SK-N-SH (cell line): Measurements from ENCODE around the gene FBXW11. TPM values are rescaled to one million over a fixed set of nuclear protein-coding genes. Genes with fewer than 3 reads are reported as not detected.

Experiments
- CTCF ChIA-PET: fragments of 300-600, 350-600 bp; formaldehyde crosslinking; extraction: SDS; loops from one replicate; lab custom pipeline; 2021; lab: Yijun Ruan, JAX
- POLR2A ChIA-PET: fragments of 350-600 bp; sonication (Branson Sonifier 250); formaldehyde crosslinking; extraction: SDS; loops from one replicate; lab custom pipeline; 2020; ENCODE audit warnings: antibody characterized with exemption, inconsistent platforms; lab: Yijun Ruan, JAX
- DNase-seq: peaks from one replicate; pipeline ENCODE4 v3.0.0; 2012
- H2AFZ ChIP-seq: fragments of 200-600 bp; sonication (generic); 2 replicates; pipeline ENCODE4 v1.8.1; 2016; ENCODE audit warnings: antibody characterized with exemption, mild to moderate bottlenecking, low read depth
- H3F3A ChIP-seq: fragments of 200-600 bp; sonication (generic); replicated peaks from 2 replicates; pipeline ENCODE3; 2016; ENCODE audit warnings: antibody characterized with exemption, mild to moderate bottlenecking; ENCODE audit not compliant: insufficient read depth
- H3K27ac ChIP-seq, 2 experiments: fragments of 200-500 bp in 1 of 2; fragments of 200-600 bp in 1 of 2; sonication (Bioruptor generic) in 1 of 2; sonication (generic), shearing (Covaris generic) in 1 of 2; 2 replicates each; pipeline versions ENCODE4 v1.5.1 to v1.6.1; 2014 to 2016; ENCODE audit warnings: low read depth in 2 of 2, inconsistent platforms in 1 of 2, low read length in 1 of 2, mild to moderate bottlenecking in 1 of 2, mixed read lengths in 1 of 2
- H3K27me3 ChIP-seq: fragments of 200-600 bp; sonication (generic), shearing (Covaris generic); 2 replicates; pipeline ENCODE4 v1.6.1; 2016; ENCODE audit warnings: mixed run types; ENCODE audit not compliant: insufficient read depth
- H3K36me3 ChIP-seq, 2 experiments: fragments of 200-500 bp in 1 of 2; fragments of 200-600 bp in 1 of 2; sonication (Bioruptor generic) in 1 of 2; sonication (generic) in 1 of 2; replicated peaks in 1 of 2; 2 replicates each; pipeline versions ENCODE3 to v1.5.1; 2014 to 2016; ENCODE audit warnings: low read length in 1 of 2, mild to moderate bottlenecking in 1 of 2; ENCODE audit not compliant: insufficient read depth in 2 of 2, control insufficient read depth in 1 of 2
- H3K4me1 ChIP-seq, 2 experiments: fragments of 200-500 bp in 1 of 2; fragments of 200-600 bp in 1 of 2; sonication (Bioruptor generic) in 1 of 2; sonication (generic), shearing (Covaris generic) in 1 of 2; 2 replicates each; pipeline versions ENCODE4 v1.5.1 to v1.6.1; 2014 to 2016; ENCODE audit warnings: low read depth in 1 of 2, low read length in 1 of 2, mixed run types in 1 of 2; ENCODE audit not compliant: insufficient read depth in 2 of 2, control insufficient read depth in 1 of 2
- H3K4me2 ChIP-seq: fragments of 200-600 bp; sonication (generic), shearing (Covaris generic); 2 replicates; pipeline ENCODE4 v1.6.1; 2017; ENCODE audit warnings: mixed run types
- H3K4me3 ChIP-seq, 2 experiments: fragments of 200-500 bp in 1 of 2; fragments of 200-600 bp in 1 of 2; sonication (Bioruptor generic) in 1 of 2; sonication (generic), shearing (Covaris generic) in 1 of 2; 2 replicates each; pipeline versions ENCODE4 v1.5.1 to v1.8.1; 2014 to 2016; ENCODE audit warnings: low read depth in 2 of 2, inconsistent platforms in 1 of 2, low read length in 1 of 2, mild to moderate bottlenecking in 1 of 2, mixed read lengths in 1 of 2, moderate library complexity in 1 of 2
- H3K79me2 ChIP-seq: fragments of 200-600 bp; sonication (generic); 2 replicates; pipeline ENCODE4 v1.8.1; 2017; ENCODE audit warnings: mild to moderate bottlenecking; ENCODE audit not compliant: insufficient read depth
- H3K9ac ChIP-seq: fragments of 200-600 bp; sonication (generic); 2 replicates; pipeline ENCODE4 v1.6.1; 2017; ENCODE audit warnings: mixed run types
- H3K9me2 ChIP-seq: fragments of 200-600 bp; sonication (generic); 2 replicates; pipeline ENCODE4 v1.6.1; 2017; ENCODE audit warnings: mixed run types
- H3K9me3 ChIP-seq: fragments of 200-600 bp; sonication (generic); 2 replicates; pipeline ENCODE4 v1.6.1; 2017; ENCODE audit warnings: mixed run types, mild to moderate bottlenecking, moderate library complexity
- H4K20me1 ChIP-seq: fragments of 200-600 bp; sonication (generic); 2 replicates; pipeline ENCODE4 v1.6.1; 2017; ENCODE audit warnings: mild to moderate bottlenecking, mixed run types; ENCODE audit not compliant: insufficient read depth
- EP300 ChIP-seq, 2 experiments: IDR thresholded peaks; 2 replicates each; pipeline versions ENCODE4 v1.4.0 to v1.6.1; 2012; ENCODE audit warnings: borderline replicate concordance in 1 of 2, low read depth in 1 of 2, low read length in 1 of 2
- EZH2phosphoT487 ChIP-seq: fragments of 200-600 bp; sonication (generic); IDR thresholded peaks from 2 replicates; pipeline ENCODE4 v1.6.1; 2017; ENCODE audit warnings: low read depth, mixed run types, mild to moderate bottlenecking, antibody characterized with exemption, moderate library complexity, borderline replicate concordance
- GABPA ChIP-seq: IDR thresholded peaks from 2 replicates; pipeline ENCODE4 v1.4.0; 2012; ENCODE audit warnings: low read depth, mild to moderate bottlenecking
- GATA2 ChIP-seq: sonication (generic); formaldehyde crosslinking; IDR thresholded peaks from 2 replicates; pipeline ENCODE4 v1.5.0; 2020; ENCODE audit warnings: mild to moderate bottlenecking, missing genetic modification reagents
- NFIC ChIP-seq: IDR thresholded peaks from 2 replicates; pipeline ENCODE4 v1.4.0; 2012; ENCODE audit warnings: borderline replicate concordance
- PBX3 ChIP-seq: IDR thresholded peaks from 2 replicates; pipeline ENCODE4; 2012
- POLR2AphosphoS5 ChIP-seq: IDR thresholded peaks from 2 replicates; pipeline ENCODE4 v1.6.1; 2012; ENCODE audit warnings: low read depth, low read length
- RCOR1 ChIP-seq: fragments of 150-350 bp; IDR thresholded peaks from 2 replicates; pipeline ENCODE4 v1.6.1; 2017; ENCODE audit warnings: antibody characterized with exemption, low read length
- TEAD4 ChIP-seq: IDR thresholded peaks from 2 replicates; pipeline ENCODE4 v1.4.0; 2012; ENCODE audit warnings: mild to moderate bottlenecking, borderline replicate concordance; ENCODE audit not compliant: insufficient read depth
- WGBS: methylation state at CpG from one replicate; pipeline ENCODE4 v1.1.6; 2017; ENCODE audit warnings: low lambda C conversion rate; 5-methylcytosine and 5-hydroxymethylcytosine counted together
- polyA plus RNA-seq, 3 experiments: library from polyadenylated mRNA; depleted of rRNA; stranded (reverse); fragments of >200 nt; gene quantifications; 2 replicates each; pipeline ENCODE4 v1.2.3, GENCODE V29; 2012
- TF ChIP-seq, protein P1 (sequence below): IDR thresholded peaks from 2 replicates; pipeline ENCODE4 v1.4.0; 2012; ENCODE audit warnings: low read depth, borderline replicate concordance
- TF ChIP-seq, protein P2 (sequence below): IDR thresholded peaks from 2 replicates; pipeline ENCODE4 v1.4.0; 2012; ENCODE audit warnings: low read depth
- TF ChIP-seq, protein P3 (sequence below): IDR thresholded peaks from 2 replicates; pipeline ENCODE4 v1.4.0; 2012; ENCODE audit warnings: low read depth, borderline replicate concordance

Gene FBXW11
- polyA plus RNA-seq, 1 of the 3 experiments (the other 2 are of a cell fraction) = 37.5 TPM

DNA sequence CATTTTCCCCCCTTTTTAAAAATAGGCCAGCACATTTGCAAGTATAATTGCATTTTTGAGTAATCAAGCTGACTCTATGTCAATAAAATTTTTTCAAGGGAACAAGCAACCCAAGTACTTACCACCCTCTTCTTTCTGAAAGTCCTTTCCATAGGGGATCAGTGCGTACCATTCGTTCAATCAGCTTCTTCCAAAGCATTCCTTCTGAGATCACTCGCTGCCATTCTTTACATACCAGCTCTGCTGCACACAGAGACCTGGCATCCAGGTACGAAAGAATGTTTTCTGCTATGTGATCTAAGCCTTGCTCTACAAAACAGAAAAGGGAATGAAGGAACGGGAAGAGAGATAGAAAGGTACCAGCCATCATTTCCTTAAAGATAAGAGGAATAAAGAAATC is 106.6 kb downstream of the FBXW11 start (continued):
- TF ChIP-seq, protein P1, sequence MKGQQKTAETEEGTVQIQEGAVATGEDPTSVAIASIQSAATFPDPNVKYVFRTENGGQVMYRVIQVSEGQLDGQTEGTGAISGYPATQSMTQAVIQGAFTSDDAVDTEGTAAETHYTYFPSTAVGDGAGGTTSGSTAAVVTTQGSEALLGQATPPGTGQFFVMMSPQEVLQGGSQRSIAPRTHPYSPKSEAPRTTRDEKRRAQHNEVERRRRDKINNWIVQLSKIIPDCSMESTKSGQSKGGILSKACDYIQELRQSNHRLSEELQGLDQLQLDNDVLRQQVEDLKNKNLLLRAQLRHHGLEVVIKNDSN = no peak
- TF ChIP-seq GABPA = no peak
- TF ChIP-seq, protein P2, sequence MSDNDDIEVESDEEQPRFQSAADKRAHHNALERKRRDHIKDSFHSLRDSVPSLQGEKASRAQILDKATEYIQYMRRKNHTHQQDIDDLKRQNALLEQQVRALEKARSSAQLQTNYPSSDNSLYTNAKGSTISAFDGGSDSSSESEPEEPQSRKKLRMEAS = no peak
- TF ChIP-seq PBX3 = no peak
- no peak for TF ChIP-seq NFIC
- TF ChIP-seq EZH2phosphoT487 = no peak
- no peak for TF ChIP-seq POLR2AphosphoS5
- no peak for TF ChIP-seq TEAD4

- POLR2A ChIA-PET = no interaction called here
- H3K9me3 ChIP-seq = no peaks in the 10 kb centered on the region
- H3K4me3 ChIP-seq = no peak overlapping the region
- no peak for DNase-seq
- TF ChIP-seq RCOR1 (peak; percentile 88), EP300 (IDR thresholded peaks at IDR 0.05; ENCODE audit: borderline replicate concordance in 1 of 2, low read depth in 1 of 2, low read length in 1 of 2) (peak in 1 of 2 experiments; percentile 32; a peak in 1 of 4 replicates), GATA2 (CRISPR knock-in tag) (peak; percentile 45)
- TF ChIP-seq, protein P3, sequence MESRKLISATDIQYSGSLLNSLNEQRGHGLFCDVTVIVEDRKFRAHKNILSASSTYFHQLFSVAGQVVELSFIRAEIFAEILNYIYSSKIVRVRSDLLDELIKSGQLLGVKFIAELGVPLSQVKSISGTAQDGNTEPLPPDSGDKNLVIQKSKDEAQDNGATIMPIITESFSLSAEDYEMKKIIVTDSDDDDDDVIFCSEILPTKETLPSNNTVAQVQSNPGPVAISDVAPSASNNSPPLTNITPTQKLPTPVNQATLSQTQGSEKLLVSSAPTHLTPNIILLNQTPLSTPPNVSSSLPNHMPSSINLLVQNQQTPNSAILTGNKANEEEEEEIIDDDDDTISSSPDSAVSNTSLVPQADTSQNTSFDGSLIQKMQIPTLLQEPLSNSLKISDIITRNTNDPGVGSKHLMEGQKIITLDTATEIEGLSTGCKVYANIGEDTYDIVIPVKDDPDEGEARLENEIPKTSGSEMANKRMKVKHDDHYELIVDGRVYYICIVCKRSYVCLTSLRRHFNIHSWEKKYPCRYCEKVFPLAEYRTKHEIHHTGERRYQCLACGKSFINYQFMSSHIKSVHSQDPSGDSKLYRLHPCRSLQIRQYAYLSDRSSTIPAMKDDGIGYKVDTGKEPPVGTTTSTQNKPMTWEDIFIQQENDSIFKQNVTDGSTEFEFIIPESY = no peak
- peaks cover 9% of the 10 kb centered on the region for H3F3A ChIP-seq
- CTCF ChIA-PET = interaction anchor here (0.6 to 1.9 kb wide), 12 partner anchors 8 to 599 kb away, joined by 3 to 11 read pairs (median 4); partner anchors contain the start of gene FGF18
- H3K79me2 ChIP-seq = peaks cover 43% of the 10 kb centered on the region
- no peak overlapping the region for H3K27ac ChIP-seq
- H4K20me1 ChIP-seq = peaks cover 68% of the 10 kb centered on the region
- no peaks in the 10 kb centered on the region for H3K27me3 ChIP-seq
- H2AFZ ChIP-seq = no peak overlapping the region
- no peak overlapping the region for H3K4me2 ChIP-seq
- 52% methylated on average over 1 of the region's 1 CpG for WGBS
- no peaks in the 10 kb centered on the region for H3K9me2 ChIP-seq
- peaks cover 2 to 6% of the 10 kb centered on the region in 2 experiments; a peak in 2 of 4 replicates for H3K4me1 ChIP-seq
- H3K9ac ChIP-seq = no peak overlapping the region
- H3K36me3 ChIP-seq = peaks cover 18% of the 10 kb centered on the region in 2 experiments
Observed at GRCh38 chr5:171898879-171899278, 107.6 kb downstream of the FBXW11 start.
